CD4-positive, CD25-positive, alpha-beta regulatory T cell (primary cell): ENCODE data around the gene LHPP. TPM values are rescaled to one million over a fixed set of nuclear protein-coding genes. Genes with fewer than 3 reads are reported as not detected.

Source experiments
- ATAC-seq, 2 donors: fragments of 150-1000 bp; cut with Tn5 transposase; one replicate each; pipeline ENCODE4 v1.10.0; 2021; ENCODE audit warnings: low read depth in 2 of 2, moderate number of reproducible peaks in 2 of 2, moderate library complexity in 1 of 2
- DNase-seq, 3 donors: peaks; one replicate each; pipeline versions ENCODE4 v3.0.0 to v3.0.0-alpha.2; 2012 to 2022; ENCODE audit warnings: mixed read lengths in 1 of 3
- H3K27ac ChIP-seq: one replicate; pipeline ENCODE4 v1.7.0; 2013; ENCODE audit warnings: mild to moderate bottlenecking, low read length; ENCODE audit not compliant: insufficient read depth, poor library complexity, severe bottlenecking
- H3K27me3 ChIP-seq: one replicate; pipeline ENCODE4 v1.7.0; 2013; ENCODE audit warnings: low read length; ENCODE audit not compliant: control insufficient read depth, insufficient read depth
- H3K36me3 ChIP-seq: one replicate; pipeline ENCODE4 v1.7.0; 2013; ENCODE audit warnings: mild to moderate bottlenecking, low read length, moderate library complexity; ENCODE audit not compliant: control insufficient read depth, insufficient read depth
- H3K4me1 ChIP-seq: 2 replicates; pipeline ENCODE4 v1.7.0; 2013; ENCODE audit warnings: mild to moderate bottlenecking, low read length; ENCODE audit not compliant: insufficient read depth, control insufficient read depth, poor library complexity, severe bottlenecking
- H3K4me3 ChIP-seq: one replicate; pipeline ENCODE4 v1.7.0; 2013; ENCODE audit warnings: low read depth, mild to moderate bottlenecking, low read length, moderate library complexity
- H3K9me3 ChIP-seq, 2 experiments: 1 replicate in 1 of 2; 2 replicates in 1 of 2; pipeline ENCODE4 v1.7.0; 2013; ENCODE audit warnings: low read length in 2 of 2, mild to moderate bottlenecking in 1 of 2, moderate library complexity in 1 of 2; ENCODE audit not compliant: control insufficient read depth in 2 of 2
- H3K27ac Mint-ChIP-seq, 3 donors: one replicate each; pipeline ENCODE4 v1.8.0; 2020 to 2022; ENCODE audit warnings: mild to moderate bottlenecking in 3 of 3, mixed read lengths in 3 of 3, moderate library complexity in 2 of 3
- H3K27me3 Mint-ChIP-seq: one replicate; pipeline ENCODE4 v1.8.0; 2022; ENCODE audit warnings: mild to moderate bottlenecking, mixed read lengths
- H3K36me3 Mint-ChIP-seq: one replicate; pipeline ENCODE4 v1.8.0; 2020; ENCODE audit warnings: mixed read lengths
- H3K4me1 Mint-ChIP-seq, 4 donors: one replicate each; pipeline ENCODE4 v1.8.0; 2020 to 2022; ENCODE audit warnings: mixed read lengths in 4 of 4, mild to moderate bottlenecking in 1 of 4
- H3K4me3 Mint-ChIP-seq, 4 donors: one replicate each; pipeline ENCODE4 v1.8.0; 2020 to 2022; ENCODE audit warnings: mild to moderate bottlenecking in 4 of 4, mixed read lengths in 4 of 4, moderate library complexity in 3 of 4
- H3K9me3 Mint-ChIP-seq, 7 donors: one replicate each; pipeline ENCODE4 v1.8.0; 2020 to 2022; ENCODE audit warnings: mixed read lengths in 7 of 7, mild to moderate bottlenecking in 3 of 7, moderate library complexity in 2 of 7
- polyA plus RNA-seq, 4 donors: library from polyadenylated mRNA; unstranded; fragments of 300-500 nt; fragmentation: Illumina TruSeq; gene quantifications; one replicate each; pipeline ENCODE4 v1.2.3, GENCODE V29; 2021
- total RNA-seq: library from RNA; stranded (reverse); gene quantifications from one replicate; pipeline ENCODE4 v1.2.3, GENCODE V29; 2022

Gene LHPP
- total and polyA plus RNA-seq, 5 donors from 2014 or later, result 20.1 to 29.2 (median 25.0) TPM

GRCh38 chr10:124644771-124645415 is 183.3 kb downstream of the LHPP start:
- DNase-seq, result no peak
- no peak for ATAC-seq
- Histone ChIP-seq H3K27me3 (no peaks in the 10 kb centered on the region), H3K4me1 (peaks cover 92% of the 10 kb centered on the region), H3K27ac (peak overlapping the region; percentile 20), H3K9me3 (no peaks in the 10 kb centered on the region), H3K4me3 (no peak overlapping the region), H3K36me3 (peaks cover 7% of the 10 kb centered on the region)
- H3K4me1 Mint-ChIP-seq, result peaks cover 19 to 93% (median 64%) of the 10 kb centered on the region in 4 donors
- peak overlapping the region in 1 of 4 donors; percentile 50 for H3K4me3 Mint-ChIP-seq
- H3K27ac Mint-ChIP-seq, result peak overlapping the region; percentile 46 to 92 (median 69)
- H3K27me3 Mint-ChIP-seq, result no peaks in the 10 kb centered on the region
- peaks cover 0 to 2% (median 0%) of the 10 kb centered on the region in 7 donors for H3K9me3 Mint-ChIP-seq
- H3K36me3 Mint-ChIP-seq, result peaks cover 5% of the 10 kb centered on the region

GRCh38 chr10:124645467-124646095 is 184.0 kb downstream of the LHPP start:
- peaks cover 24 to 93% (median 66%) of the 10 kb centered on the region in 4 donors for H3K4me1 Mint-ChIP-seq
- Histone ChIP-seq H3K36me3 (peaks cover 7% of the 10 kb centered on the region), H3K27me3 (no peaks in the 10 kb centered on the region), H3K27ac (no peak overlapping the region), H3K9me3 (no peaks in the 10 kb centered on the region), H3K4me1 (peaks cover 92% of the 10 kb centered on the region), H3K4me3 (no peak overlapping the region)
- peak overlapping the region; percentile 89 to 97 (median 93) for H3K27ac Mint-ChIP-seq
- DNase-seq, result no peak
- H3K36me3 Mint-ChIP-seq, result peaks cover 7% of the 10 kb centered on the region
- H3K9me3 Mint-ChIP-seq, result peaks cover 0 to 2% (median 0%) of the 10 kb centered on the region in 7 donors
- peak overlapping the region in 3 of 4 donors; percentile 7 to 58 (median 35) for H3K4me3 Mint-ChIP-seq
- ATAC-seq, result no peak
- no peaks in the 10 kb centered on the region for H3K27me3 Mint-ChIP-seq

- Histone ChIP-seq H3K27me3 (no peaks in the 10 kb centered on the region), H3K27ac (peak overlapping the region; percentile 81), H3K9me3 (no peaks in the 10 kb centered on the region), H3K4me3 (no peak overlapping the region), H3K4me1 (peaks cover 92% of the 10 kb centered on the region), H3K36me3 (peaks cover 7% of the 10 kb centered on the region)
- peaks cover 9% of the 10 kb centered on the region for H3K36me3 Mint-ChIP-seq
- peaks cover 22 to 93% (median 62%) of the 10 kb centered on the region in 4 donors for H3K4me1 Mint-ChIP-seq
- peak overlapping the region; percentile 93 to 97 (median 96) for H3K27ac Mint-ChIP-seq
- DNase-seq (no peak), ATAC-seq (no peak)
- peak overlapping the region; percentile 58 to 80 (median 78) for H3K4me3 Mint-ChIP-seq
- peaks cover 0 to 2% (median 0%) of the 10 kb centered on the region in 7 donors for H3K9me3 Mint-ChIP-seq
- no peaks in the 10 kb centered on the region for H3K27me3 Mint-ChIP-seq
Measured at GRCh38 chr10:124646483-124647352, 185.1 kb downstream of the LHPP start.

- peaks cover 1% of the 10 kb centered on the region for H3K36me3 ChIP-seq
- peak; percentile 61 to 63 for ATAC-seq
- DNase-seq, result peak; percentile 45 to 89 (median 57)
- peaks cover 9% of the 10 kb centered on the region for H3K36me3 Mint-ChIP-seq
- no peaks in the 10 kb centered on the region for H3K9me3 Mint-ChIP-seq
- H3K9me3 ChIP-seq, result no peaks in the 10 kb centered on the region
- H3K27ac ChIP-seq, result peak overlapping the region; percentile 81
- H3K4me3 Mint-ChIP-seq, result peak overlapping the region; percentile 58 to 80 (median 78)
- peak overlapping the region; percentile 58 for H3K4me3 ChIP-seq
- peak overlapping the region; percentile 94 to 97 (median 96) for H3K27ac Mint-ChIP-seq
- peaks cover 22 to 95% (median 63%) of the 10 kb centered on the region in 4 donors for H3K4me1 Mint-ChIP-seq
- H3K27me3 ChIP-seq, result no peaks in the 10 kb centered on the region
- no peaks in the 10 kb centered on the region for H3K27me3 Mint-ChIP-seq
- H3K4me1 ChIP-seq, result peaks cover 92% of the 10 kb centered on the region
Measured at GRCh38 chr10:124647421-124648130, 186.0 kb downstream of the LHPP start.

- H3K4me1 Mint-ChIP-seq, result peaks cover 16 to 95% (median 62%) of the 10 kb centered on the region in 4 donors
- peaks cover 5% of the 10 kb centered on the region for H3K36me3 Mint-ChIP-seq
- H3K36me3 ChIP-seq, result no peaks in the 10 kb centered on the region
- no peaks in the 10 kb centered on the region for H3K27me3 ChIP-seq
- H3K4me1 ChIP-seq, result peaks cover 94% of the 10 kb centered on the region
- peak overlapping the region; percentile 58 to 82 (median 79) for H3K4me3 Mint-ChIP-seq
- H3K4me3 ChIP-seq, result peak overlapping the region; percentile 58
- H3K9me3 Mint-ChIP-seq, result no peaks in the 10 kb centered on the region
- peak overlapping the region; percentile 81 for H3K27ac ChIP-seq
- H3K27ac Mint-ChIP-seq, result peak overlapping the region; percentile 94 to 97 (median 96)
- DNase-seq (no peak), ATAC-seq (no peak)
- H3K27me3 Mint-ChIP-seq, result no peaks in the 10 kb centered on the region
- H3K9me3 ChIP-seq, result no peaks in the 10 kb centered on the region
Measured at GRCh38 chr10:124648131-124648475, 186.5 kb downstream of the LHPP start.

- peaks cover 97% of the 10 kb centered on the region for H3K4me1 ChIP-seq
- no peaks in the 10 kb centered on the region for H3K36me3 ChIP-seq
- no peaks in the 10 kb centered on the region for H3K27me3 Mint-ChIP-seq
- H3K9me3 ChIP-seq, result no peaks in the 10 kb centered on the region
- H3K4me3 ChIP-seq, result peak overlapping the region; percentile 58
- peak overlapping the region; percentile 58 to 82 (median 79) for H3K4me3 Mint-ChIP-seq
- DNase-seq, result peak; percentile 20 to 70 (median 38)
- peak overlapping the region; percentile 81 for H3K27ac ChIP-seq
- peak overlapping the region; percentile 94 to 97 (median 96) for H3K27ac Mint-ChIP-seq
- H3K36me3 Mint-ChIP-seq, result peaks cover 8% of the 10 kb centered on the region
- H3K9me3 Mint-ChIP-seq, result no peaks in the 10 kb centered on the region
- no peaks in the 10 kb centered on the region for H3K27me3 ChIP-seq
- peaks cover 15 to 99% (median 64%) of the 10 kb centered on the region in 4 donors for H3K4me1 Mint-ChIP-seq
- ATAC-seq, result no peak
Measured at GRCh38 chr10:124648738-124649137, 187.1 kb downstream of the LHPP start.

GRCh38 chr10:124649214-124649613 is 187.6 kb downstream of the LHPP start:
- H3K4me1 ChIP-seq, result peaks cover 94% of the 10 kb centered on the region
- no peaks in the 10 kb centered on the region for H3K27me3 ChIP-seq
- Mint-ChIP-seq H3K27me3 (no peaks in the 10 kb centered on the region), H3K4me3 (peak overlapping the region; percentile 58 to 80 (median 76)), H3K27ac (peak overlapping the region; percentile 94 to 97 (median 96)), H3K4me1 (peaks cover 15 to 97% (median 64%) of the 10 kb centered on the region in 4 donors), H3K9me3 (no peaks in the 10 kb centered on the region), H3K36me3 (peaks cover 8% of the 10 kb centered on the region)
- no peaks in the 10 kb centered on the region for H3K36me3 ChIP-seq
- H3K4me3 ChIP-seq, result peak overlapping the region; percentile 58
- H3K9me3 ChIP-seq, result no peaks in the 10 kb centered on the region
- ATAC-seq (no peak), DNase-seq (no peak)
- peak overlapping the region; percentile 81 for H3K27ac ChIP-seq
